K562 (cell line): ENCODE data around the gene MBD1. TPM values are rescaled to one million over a fixed set of nuclear protein-coding genes. Genes with fewer than 3 reads are reported as not detected.

Source experiments
- ATAC-seq: fragments of 200-7000 bp; cut with Tn5 transposase; 3 replicates; pipeline ENCODE4 v1.9.1; 2020; ENCODE audit warnings: moderate library complexity
- BruUV-seq: library from RNA; stranded (reverse); fragments of 400-500 nt; replicated peaks from 2 replicates; lab custom pipeline; 2021; lab: Mats Ljungman, UMichigan
- CTCF ChIA-PET: fragments of 300-600 bp; formaldehyde crosslinking; extraction: SDS; loops from one replicate; lab custom pipeline; 2021; ENCODE audit warnings: low intra/inter-chr PET ratio; lab: Yijun Ruan, JAX
- POLR2A ChIA-PET: fragments of 300-600, 350-650 bp; sonication (Branson Sonifier 250); formaldehyde crosslinking; extraction: SDS; loops from one replicate; lab custom pipeline; 2021; ENCODE audit warnings: antibody characterized with exemption, inconsistent platforms; lab: Yijun Ruan, JAX
- DNase-seq, 4 experiments: peaks; one replicate each; pipeline versions ENCODE4 v3.0.0 to v3.0.0-alpha.2; 2011 to 2018; ENCODE audit warnings: low spot score in 3 of 4, mixed read lengths in 3 of 4; ENCODE audit errors: extremely low read depth in 1 of 4
- FAIRE-seq: peaks from 2 replicates; lab custom pipeline; 2011; peaks lifted over from hg19 to GRCh38; lab: Jason Lieb, UNC
- H2AFZ ChIP-seq: 2 replicates; pipeline ENCODE4 v1.6.0; 2011; ENCODE audit warnings: low read depth, low read length, control low read depth, inconsistent platforms
- H3K27ac ChIP-seq: fragments of 200-600 bp; 3 replicates; pipeline ENCODE4 v1.8.0; 2011; ENCODE audit warnings: low read depth, mild to moderate bottlenecking, control low read depth, inconsistent platforms, low read length, moderate library complexity, mixed read lengths; ENCODE audit errors: extremely low read depth
- H3K27me3 ChIP-seq, 2 experiments: fragments of 300-600 bp in 1 of 2; 2 replicates in 1 of 2; 3 replicates in 1 of 2; pipeline versions ENCODE4 v1.6.0 to v1.8.0; 2011; ENCODE audit warnings: inconsistent platforms in 2 of 2, low read length in 2 of 2, mild to moderate bottlenecking in 1 of 2, mixed read lengths in 1 of 2, moderate library complexity in 1 of 2; ENCODE audit not compliant: control insufficient read depth in 2 of 2, insufficient read depth in 2 of 2
- H3K36me3 ChIP-seq: fragments of 300-600 bp; 3 replicates; pipeline ENCODE4 v1.8.0; 2011; ENCODE audit warnings: mild to moderate bottlenecking, low read length, inconsistent platforms; ENCODE audit not compliant: control insufficient read depth, insufficient read depth
- H3K4me1 ChIP-seq, 2 experiments: fragments of 200-600 bp in 1 of 2; replicated peaks in 1 of 2; 2 replicates in 1 of 2; 3 replicates in 1 of 2; pipeline versions ENCODE4 v1.5.1 to v1.8.0; 2011; ENCODE audit warnings: inconsistent platforms in 2 of 2, low read length in 2 of 2, mild to moderate bottlenecking in 1 of 2, mixed read lengths in 1 of 2, moderate library complexity in 1 of 2; ENCODE audit not compliant: control insufficient read depth in 2 of 2, insufficient read depth in 2 of 2
- H3K4me2 ChIP-seq: 2 replicates; pipeline ENCODE4 v1.6.1; 2011; ENCODE audit warnings: low read length, control low read depth, inconsistent platforms, mixed read lengths; ENCODE audit not compliant: insufficient read depth
- H3K4me3 ChIP-seq: fragments of 200-600 bp; sonication (generic), shearing (Covaris generic); 2 replicates; pipeline ENCODE4 v1.5.1; 2016; ENCODE audit warnings: control low read depth, inconsistent platforms
- H3K79me2 ChIP-seq: fragments of 200-600 bp; 3 replicates; pipeline ENCODE4 v1.8.0; 2011; ENCODE audit warnings: low read length, inconsistent platforms; ENCODE audit not compliant: control insufficient read depth, insufficient read depth
- H3K9ac ChIP-seq, 2 experiments: 2 replicates each; pipeline versions ENCODE4 v1.6.0 to v1.6.1; 2011; ENCODE audit warnings: low read depth in 2 of 2, low read length in 2 of 2, control low read depth in 1 of 2, inconsistent platforms in 1 of 2, mild to moderate bottlenecking in 1 of 2, mixed read lengths in 1 of 2; ENCODE audit not compliant: insufficient read depth in 1 of 2
- H3K9me1 ChIP-seq: one replicate; pipeline ENCODE4 v1.6.0; 2011; ENCODE audit warnings: inconsistent platforms, mild to moderate bottlenecking, low read length, moderate library complexity; ENCODE audit not compliant: control insufficient read depth, insufficient read depth
- H3K9me3 ChIP-seq: replicated peaks from 2 replicates; pipeline ENCODE4 v1.5.1; 2011; ENCODE audit warnings: low read depth, low read length, inconsistent platforms; ENCODE audit not compliant: control insufficient read depth, insufficient read depth
- H4K20me1 ChIP-seq: replicated peaks from 2 replicates; pipeline ENCODE4 v1.6.1; 2011; ENCODE audit warnings: low read length, inconsistent platforms, mixed read lengths; ENCODE audit not compliant: control insufficient read depth, insufficient read depth
- HNRNPLL ChIP-seq: fragments of 200-400 bp; formaldehyde crosslinking; IDR thresholded peaks from 2 replicates; pipeline ENCODE4 v1.6.1; 2017; ENCODE audit warnings: low read length, low read depth, mild to moderate bottlenecking; ENCODE audit not compliant: poor library complexity, severe bottlenecking
- SMARCA5 ChIP-seq: fragments of 450-650 bp; IDR thresholded peaks from 2 replicates; pipeline ENCODE4 v1.6.1; 2016
- SREBF1 ChIP-seq: fragments of 150-350 bp; IDR thresholded peaks from 2 replicates; pipeline ENCODE4 v1.6.1; 2014; ENCODE audit warnings: antibody characterized with exemption, low read depth, low read length, borderline replicate concordance
- TFAM ChIP-seq: fragments of 250-450 bp; sonication (Bioruptor Pico); conservative IDR thresholded peaks from 2 replicates; pipeline ENCODE4 v1.5.0; 2021; ENCODE audit warnings: mild to moderate bottlenecking, moderate library complexity
- TSC22D4 ChIP-seq: fragments of 450-650 bp; IDR thresholded peaks from 2 replicates; pipeline ENCODE4 v1.6.1; 2016; ENCODE audit warnings: missing genetic modification characterization, missing biosample characterization, control low read depth
- ZBED1 ChIP-seq: IDR thresholded peaks from 2 replicates; pipeline ENCODE4 v1.6.1; 2014
- ZNF134 ChIP-seq: fragments of 250-450 bp; sonication (Bioruptor Pico); conservative IDR thresholded peaks from 2 replicates; pipeline ENCODE4 v1.4.0; 2020
- ZNF239 ChIP-seq: fragments of 250-450 bp; sonication (Bioruptor Pico); IDR thresholded peaks from 2 replicates; pipeline ENCODE4 v1.4.0; 2020; ENCODE audit warnings: mild to moderate bottlenecking
- ZZZ3 ChIP-seq: fragments of 450-650 bp; IDR thresholded peaks from 2 replicates; pipeline ENCODE4 v1.6.1; 2016; ENCODE audit warnings: antibody characterized with exemption, mild to moderate bottlenecking, moderate library complexity
- WGBS: fragments of 100-300 bp; shearing (Covaris generic); methylation state at CpG from one replicate; pipeline ENCODE4 v1.1.6; 2016; ENCODE audit warnings: low coverage, mixed read lengths; ENCODE audit not compliant: insufficient coverage; ENCODE audit errors: missing lambda C conversion rate; 5-methylcytosine and 5-hydroxymethylcytosine counted together
- in situ Hi-C: fragments of 300-500 bp; cut with MboI; formaldehyde crosslinking; loops from 4 replicates; pipeline ENCODE4 v1.15.0; 2018; ENCODE audit warnings: inconsistent platforms, mixed read lengths
- intact Hi-C: fragments of 100-400 bp; cut with micrococcal nuclease; formaldehyde crosslinking; loops from 2 replicates; pipeline ENCODE4 v1.14.2; 2022
- polyA plus RNA-seq, 8 experiments: library from polyadenylated mRNA; depleted of rRNA in 4 of 8; stranded (reverse) in 5 of 8; unstranded in 3 of 8; fragments of >200 nt; fragmentation: Nextera tagmentation in 2 of 8; fragmentation: Illumina TruSeq in 1 of 8; extraction: Ambion mirVana in 2 of 8; extraction: Trizol in 1 of 8; gene quantifications; 2 replicates each; pipeline versions ENCODE4 v1.2.1 to v1.2.3, GENCODE V29; 2011 to 2014; ENCODE audit warnings: inconsistent platforms in 1 of 8, missing spikeins in 1 of 8
- total RNA-seq, 7 experiments: library from RNA; depleted of rRNA in 6 of 7; stranded (reverse); fragments of >200 nt in 6 of 7; fragmentation: Illumina TruSeq in 2 of 7; extraction: Trizol in 2 of 7; gene quantifications; 2 replicates each; pipeline versions ENCODE4 v1.2.1 to v1.2.3, GENCODE V29; 2011 to 2021; ENCODE audit warnings: low replicate concordance in 1 of 7
- TF ChIP-seq, protein P1 (sequence below): IDR thresholded peaks from 2 replicates; pipeline ENCODE4 v1.6.1; 2016; ENCODE audit warnings: missing genetic modification characterization, missing compliant biosample characterization

The MBD1 gene
- total and polyA plus RNA-seq, 9 of the 15 experiments (the other 6 are each of a cell fraction or from before 2014, with no cell fraction given): 3.0 to 59.7 (median 31.7) TPM

DNA sequence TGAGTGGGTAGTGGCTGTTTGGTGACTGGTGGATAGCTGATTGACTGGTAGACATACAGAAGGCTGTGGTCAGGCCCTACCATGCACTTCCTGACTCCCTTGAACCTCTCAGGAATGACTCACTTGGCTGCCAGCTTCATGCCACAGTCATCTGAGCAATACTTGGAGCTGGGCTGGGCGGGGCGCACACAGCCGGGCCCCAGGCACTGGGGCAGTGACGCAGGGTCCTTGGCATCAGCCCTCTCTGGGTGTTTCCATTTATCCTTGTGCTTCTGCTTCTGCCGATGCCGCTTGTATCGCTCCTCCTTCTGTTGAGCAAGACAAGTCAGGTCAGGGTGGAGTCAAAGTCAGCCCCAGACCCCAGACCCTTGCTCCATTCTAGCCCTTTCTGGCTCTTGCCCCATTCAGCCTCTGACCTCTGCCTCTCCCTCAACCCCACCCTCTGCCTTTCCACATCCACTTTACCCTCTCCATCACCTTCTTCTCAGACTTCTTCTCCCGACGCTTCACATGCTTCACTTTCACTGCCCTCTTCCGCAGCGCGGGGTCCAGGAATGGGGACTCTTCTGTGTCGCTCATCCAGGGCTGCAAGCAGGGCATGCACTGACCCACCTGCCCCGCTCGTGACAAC lies 3.0 kb upstream of the MBD1 start:
- DNase-seq: no peak
- H3K4me2 ChIP-seq: no peak overlapping the region

DNA sequence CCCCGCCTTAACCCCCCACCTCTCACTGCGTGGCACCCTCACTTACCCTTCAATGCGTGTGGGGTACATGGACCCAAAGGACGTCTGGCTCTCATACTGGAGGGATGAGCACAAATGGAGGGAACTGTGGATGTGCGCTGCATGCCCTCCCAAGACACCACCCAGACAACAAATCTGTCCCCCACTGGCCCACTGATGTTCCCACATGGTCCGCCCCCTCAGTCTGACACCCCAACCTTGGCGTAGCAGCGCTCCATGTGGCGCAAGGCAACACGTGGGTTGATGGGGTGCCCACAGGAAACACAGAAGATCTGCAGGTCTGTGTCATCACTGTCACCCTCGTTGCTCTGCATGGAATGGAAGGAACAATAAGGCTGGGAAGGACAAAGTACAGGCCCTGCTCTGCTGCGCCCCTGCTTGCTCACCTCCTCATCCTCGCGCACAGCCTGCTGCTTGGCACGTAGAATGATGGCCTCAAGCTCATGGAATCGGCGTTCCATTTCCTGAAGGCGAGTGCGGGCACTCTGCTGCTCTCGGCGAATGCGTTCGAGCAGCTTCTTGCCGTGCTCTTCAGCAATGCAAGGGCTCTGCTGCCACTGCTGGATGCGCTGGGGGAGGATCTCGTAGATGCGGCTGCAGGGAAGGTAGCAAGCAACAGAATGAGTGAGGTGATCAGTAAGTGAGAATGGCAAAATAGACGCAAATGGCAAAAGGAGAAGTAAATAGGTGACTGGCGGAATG lies 2.3 kb upstream of the MBD1 start:
- H2AFZ ChIP-seq: no peak overlapping the region
- ChIA-PET POLR2A (no interaction called here), CTCF (no interaction called here)
- no peak overlapping the region for H3K4me2 ChIP-seq
- BruUV-seq: no TSS peak
- DNase-seq (no peak), FAIRE-seq (no peak), ATAC-seq (no peak)
- H3K4me3 ChIP-seq: no peak overlapping the region
- intact Hi-C loops: no loop called here
- no peak overlapping the region for H3K27ac ChIP-seq
- H3K9me3 ChIP-seq: no peaks in the 10 kb centered on the region
- H3K9me1 ChIP-seq: no peaks in the 10 kb centered on the region
- no peaks in the 10 kb centered on the region for H3K27me3 ChIP-seq
- no peak for TF ChIP-seq ZNF134 (CRISPR knock-in tag)
- no peak for TF ChIP-seq ZZZ3
- TF ChIP-seq TFAM (CRISPR knock-in tag): no peak
- TF ChIP-seq ZNF239 (CRISPR knock-in tag): no peak
- TF ChIP-seq ZBED1: no peak
- TF ChIP-seq, protein P1, sequence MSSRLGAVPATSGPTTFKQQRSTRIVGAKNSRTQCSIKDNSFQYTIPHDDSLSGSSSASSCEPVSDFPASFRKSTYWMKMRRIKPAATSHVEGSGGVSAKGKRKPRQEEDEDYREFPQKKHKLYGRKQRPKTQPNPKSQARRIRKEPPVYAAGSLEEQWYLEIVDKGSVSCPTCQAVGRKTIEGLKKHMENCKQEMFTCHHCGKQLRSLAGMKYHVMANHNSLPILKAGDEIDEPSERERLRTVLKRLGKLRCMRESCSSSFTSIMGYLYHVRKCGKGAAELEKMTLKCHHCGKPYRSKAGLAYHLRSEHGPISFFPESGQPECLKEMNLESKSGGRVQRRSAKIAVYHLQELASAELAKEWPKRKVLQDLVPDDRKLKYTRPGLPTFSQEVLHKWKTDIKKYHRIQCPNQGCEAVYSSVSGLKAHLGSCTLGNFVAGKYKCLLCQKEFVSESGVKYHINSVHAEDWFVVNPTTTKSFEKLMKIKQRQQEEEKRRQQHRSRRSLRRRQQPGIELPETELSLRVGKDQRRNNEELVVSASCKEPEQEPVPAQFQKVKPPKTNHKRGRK (tag): no peak
- no peak for TF ChIP-seq SMARCA5
- H3K79me2 ChIP-seq: peaks cover 44% of the 10 kb centered on the region
- no peak overlapping the region for H3K9ac ChIP-seq
- peaks cover 7 to 42% of the 10 kb centered on the region in 2 experiments; a peak in 3 of 5 replicates for H3K4me1 ChIP-seq
- in situ Hi-C loops: no loop called here
- H4K20me1 ChIP-seq: peaks cover 2% of the 10 kb centered on the region; the same call in 1 of the 2 replicates
- WGBS: 96% methylated on average over 22 of the region's 29 CpGs
- H3K36me3 ChIP-seq: peaks cover 62% of the 10 kb centered on the region; the same call in 2 of the 3 replicates

More for the DNA sequence above, 3.0 kb upstream of the MBD1 start:
- Histone ChIP-seq H3K27ac (no peak overlapping the region), H3K9me3 (no peaks in the 10 kb centered on the region), H4K20me1 (peaks cover 2% of the 10 kb centered on the region; the same call in 1 of the 2 replicates), H3K36me3 (peaks cover 54% of the 10 kb centered on the region; the same call in 2 of the 3 replicates)
- intact Hi-C loops: no loop called here
- no peak for FAIRE-seq
- no peak for TF ChIP-seq HNRNPLL
- no peak for TF ChIP-seq TSC22D4 (tag)
- TF ChIP-seq SREBF1: no peak
- TF ChIP-seq, all 486 proteins: peak for 0
- H3K4me1 ChIP-seq: peaks cover 7 to 45% of the 10 kb centered on the region in 2 experiments; a peak in 3 of 5 replicates
- WGBS: 88% methylated on average over 4 of the region's 15 CpGs
- ChIA-PET POLR2A (no interaction called here), CTCF (no interaction called here)
- ATAC-seq: no peak
- H3K9ac ChIP-seq: no peak overlapping the region
- no peak overlapping the region for H3K4me3 ChIP-seq
- BruUV-seq: no TSS peak
- H3K27me3 ChIP-seq: no peaks in the 10 kb centered on the region
- H3K9me1 ChIP-seq: no peaks in the 10 kb centered on the region
- no peak overlapping the region for H2AFZ ChIP-seq
- in situ Hi-C loops: no loop called here
- H3K79me2 ChIP-seq: peaks cover 37% of the 10 kb centered on the region
